H1 (cell line): ENCODE measurements around the gene G3BP1. TPM values are rescaled to one million over a fixed set of nuclear protein-coding genes. Genes with fewer than 3 reads are reported as not detected.
"Not testable (repeated sequence)": the region's sequence is repeated elsewhere in the genome, so short reads cannot be mapped to it uniquely, and the experiment has no call there.

ENCODE experiments used
- CTCF ChIA-PET: fragments of 300-600 bp; sonication (Branson Sonifier 250); formaldehyde crosslinking; loops from one replicate; lab custom pipeline; 2021; ENCODE audit not compliant: partially characterized antibody; lab: Charles Lee
- POLR2A ChIA-PET: fragments of 300-600 bp; sonication (Branson Sonifier 250); formaldehyde crosslinking; loops from one replicate; lab custom pipeline; 2021; ENCODE audit warnings: inconsistent platforms; ENCODE audit not compliant: partially characterized antibody; lab: Charles Lee
- DNase-seq, 2 experiments: peaks; one replicate each; pipeline versions ENCODE4 v3.0.0 to v3.0.0-alpha.2; 2010 to 2022; ENCODE audit warnings: low spot score in 2 of 2, low read depth in 1 of 2, mixed read lengths in 1 of 2
- FAIRE-seq: peaks from 2 replicates; lab custom pipeline; 2011; peaks lifted over from hg19 to GRCh38; lab: Jason Lieb, UNC
- H2AFZ ChIP-seq: 2 replicates; pipeline ENCODE4 v1.8.1; 2012; ENCODE audit warnings: low read length, inconsistent platforms
- H2AK5ac ChIP-seq: 2 replicates; pipeline ENCODE4 v1.6.1; 2013; ENCODE audit warnings: low read depth, low read length
- H2BK120ac ChIP-seq: replicated peaks from 2 replicates; pipeline ENCODE3; 2013; ENCODE audit warnings: low read depth, low read length, inconsistent platforms
- H2BK12ac ChIP-seq: 2 replicates; pipeline ENCODE4 v1.6.1; 2013; ENCODE audit warnings: low read depth, low read length
- H2BK15ac ChIP-seq: 2 replicates; pipeline ENCODE4 v1.6.1; 2013; ENCODE audit warnings: low read length
- H2BK20ac ChIP-seq: 2 replicates; pipeline ENCODE4 v1.6.1; 2013; ENCODE audit warnings: low read length
- H2BK5ac ChIP-seq: 2 replicates; pipeline ENCODE4 v1.6.1; 2013; ENCODE audit warnings: low read depth, low read length
- H3K14ac ChIP-seq: 2 replicates; pipeline ENCODE4 v1.6.1; 2013; ENCODE audit warnings: inconsistent platforms; ENCODE audit not compliant: insufficient read length
- H3K18ac ChIP-seq: 2 replicates; pipeline ENCODE4 v1.6.1; 2013; ENCODE audit warnings: low read length; ENCODE audit errors: extremely low read depth
- H3K23ac ChIP-seq: 2 replicates; pipeline ENCODE4 v1.6.1; 2013; ENCODE audit warnings: inconsistent platforms; ENCODE audit not compliant: insufficient read length
- H3K23me2 ChIP-seq: 2 replicates; pipeline ENCODE4 v1.6.1; 2013; ENCODE audit warnings: low read depth, low read length
- H3K27ac ChIP-seq: 2 replicates; pipeline ENCODE4 v1.6.1; 2011; ENCODE audit warnings: low read depth, low read length, inconsistent platforms
- H3K27me3 ChIP-seq, 4 experiments: replicated peaks in 1 of 4; 1 replicate in 1 of 4; 2 replicates in 3 of 4; pipeline versions ENCODE4 v1.6.1 to v1.8.1; 2011 to 2013; ENCODE audit warnings: low read length in 3 of 4, mild to moderate bottlenecking in 3 of 4, inconsistent platforms in 2 of 4, mixed read lengths in 2 of 4, moderate library complexity in 1 of 4; ENCODE audit not compliant: control insufficient read depth in 3 of 4, insufficient read depth in 3 of 4; ENCODE audit errors: extremely low read depth in 1 of 4
- H3K36me3 ChIP-seq, 4 experiments: 2 replicates each; pipeline versions ENCODE4 v1.6.1 to v1.8.1; 2011 to 2013; ENCODE audit warnings: mild to moderate bottlenecking in 4 of 4, low read length in 3 of 4, moderate library complexity in 2 of 4, control low read depth in 1 of 4, inconsistent platforms in 1 of 4; ENCODE audit not compliant: insufficient read depth in 4 of 4, control insufficient read depth in 2 of 4
- H3K4ac ChIP-seq: replicated peaks from 2 replicates; pipeline ENCODE3; 2013; ENCODE audit warnings: low read length, low read depth, mixed read lengths, inconsistent platforms; ENCODE audit not compliant: insufficient read length
- H3K4me1 ChIP-seq, 4 experiments: replicated peaks in 1 of 4; 1 replicate in 1 of 4; 2 replicates in 3 of 4; pipeline versions ENCODE4 v1.6.1 to v1.8.1; 2011 to 2013; ENCODE audit warnings: low read length in 3 of 4, inconsistent platforms in 2 of 4, mixed read lengths in 1 of 4; ENCODE audit not compliant: insufficient read depth in 4 of 4, control insufficient read depth in 3 of 4
- H3K4me2 ChIP-seq, 2 experiments: 2 replicates each; pipeline versions ENCODE4 v1.6.1 to v1.8.1; 2011 to 2013; ENCODE audit warnings: low read depth in 2 of 2, low read length in 2 of 2, control low read depth in 1 of 2, inconsistent platforms in 1 of 2, mild to moderate bottlenecking in 1 of 2; ENCODE audit not compliant: insufficient read depth in 1 of 2
- H3K4me3 ChIP-seq, 4 experiments: fragments of 200-600, 300-600 bp in 1 of 4; sonication (generic), shearing (Covaris generic), sonication (Bioruptor Twin) in 1 of 4; 2 replicates each; pipeline versions ENCODE4 v1.5.1 to v1.8.1; 2011 to 2016; ENCODE audit warnings: low read length in 4 of 4, low read depth in 3 of 4, control low read depth in 2 of 4, inconsistent platforms in 2 of 4, mild to moderate bottlenecking in 2 of 4, mixed read lengths in 1 of 4, moderate library complexity in 1 of 4; ENCODE audit not compliant: insufficient read depth in 2 of 4; ENCODE audit errors: extremely low read depth in 1 of 4
- H3K56ac ChIP-seq: replicated peaks from 2 replicates; pipeline ENCODE3; 2013; ENCODE audit warnings: low read depth, mild to moderate bottlenecking, mixed read lengths, low read length, inconsistent platforms; ENCODE audit not compliant: insufficient read length
- H3K79me1 ChIP-seq: 2 replicates; pipeline ENCODE4 v1.6.1; 2013; ENCODE audit warnings: low read depth, low read length, control low read depth
- H3K79me2 ChIP-seq, 2 experiments: 2 replicates each; pipeline versions ENCODE4 v1.6.1 to v1.8.1; 2012 to 2013; ENCODE audit warnings: low read length in 2 of 2, mild to moderate bottlenecking in 2 of 2, inconsistent platforms in 1 of 2; ENCODE audit not compliant: insufficient read depth in 2 of 2, control insufficient read depth in 1 of 2
- H3K9ac ChIP-seq, 4 experiments: replicated peaks in 1 of 4; 1 replicate in 1 of 4; 2 replicates in 3 of 4; pipeline versions ENCODE4 v1.6.1 to v1.8.1; 2011 to 2013; ENCODE audit warnings: low read depth in 3 of 4, low read length in 3 of 4, control low read depth in 2 of 4, mild to moderate bottlenecking in 2 of 4, moderate library complexity in 2 of 4, inconsistent platforms in 1 of 4; ENCODE audit errors: extremely low read depth in 1 of 4
- H3K9me3 ChIP-seq, 2 experiments: 2 replicates each; pipeline versions ENCODE4 v1.6.1 to v1.8.1; 2012 to 2013; ENCODE audit warnings: mild to moderate bottlenecking in 2 of 2, moderate library complexity in 2 of 2, control low read depth in 1 of 2, inconsistent platforms in 1 of 2, low read depth in 1 of 2, low read length in 1 of 2, mixed read lengths in 1 of 2; ENCODE audit not compliant: insufficient read depth in 2 of 2
- H4K20me1 ChIP-seq, 2 experiments: replicated peaks in 1 of 2; 2 replicates each; pipeline versions ENCODE3 to v1.8.1; 2011 to 2013; ENCODE audit warnings: inconsistent platforms in 2 of 2, low read length in 2 of 2, mild to moderate bottlenecking in 1 of 2; ENCODE audit not compliant: insufficient read depth in 2 of 2, control insufficient read depth in 1 of 2
- H4K5ac ChIP-seq: 2 replicates; pipeline ENCODE4 v1.6.1; 2013; ENCODE audit warnings: low read length, low read depth, mixed read lengths, inconsistent platforms; ENCODE audit not compliant: insufficient read length
- H4K8ac ChIP-seq: 2 replicates; pipeline ENCODE4 v1.8.0; 2013; ENCODE audit warnings: mild to moderate bottlenecking, moderate library complexity, low read length, inconsistent platforms; ENCODE audit not compliant: insufficient read depth; ENCODE audit errors: extremely low read depth
- H4K91ac ChIP-seq: replicated peaks from 2 replicates; pipeline ENCODE3; 2013; ENCODE audit warnings: low read length, mixed read lengths, inconsistent platforms; ENCODE audit not compliant: insufficient read length
- WGBS, 2 experiments: shearing (Covaris generic) in 1 of 2; methylation state at CpG; one replicate each; pipeline versions ENCODE4 v1.1.6 to v1.1.7; 2013 to 2015; ENCODE audit warnings: low lambda C conversion rate in 2 of 2, mixed read lengths in 2 of 2, inconsistent platforms in 1 of 2, low coverage in 1 of 2, missing lambda C conversion rate in 1 of 2; ENCODE audit not compliant: insufficient replicate concordance in 2 of 2, insufficient coverage in 1 of 2, insufficient read length in 1 of 2; ENCODE audit errors: extremely low coverage in 1 of 2, missing lambda C conversion rate in 1 of 2; 5-methylcytosine and 5-hydroxymethylcytosine counted together
- polyA plus RNA-seq, 7 experiments: library from polyadenylated mRNA; depleted of rRNA in 3 of 7; stranded (reverse) in 5 of 7; unstranded in 2 of 7; fragments of >200 nt in 5 of 7; fragments of 200-250 nt in 2 of 7; gene quantifications; 1 replicate in 5 of 7; 2 replicates in 1 of 7; 4 replicates in 1 of 7; pipeline versions ENCODE4 v1.2.1 to v1.2.3, GENCODE V29; 2011 to 2013; ENCODE audit warnings: missing spikeins in 2 of 7, mixed read lengths in 2 of 7
- total RNA-seq: library from RNA; stranded (reverse); fragmentation: NEBNext Ultra II Directional; extraction: Animal tissue kit (Norgen Biotek cat#: 25700); gene quantifications from 2 replicates; pipeline ENCODE4 v1.2.1, GENCODE V29; 2021

The G3BP1 gene
- total and polyA plus RNA-seq, 2 of the 8 experiments (the other 6 are each of a cell fraction or from before 2014, with no cell fraction given), result 71.2 to 516 TPM

DNA sequence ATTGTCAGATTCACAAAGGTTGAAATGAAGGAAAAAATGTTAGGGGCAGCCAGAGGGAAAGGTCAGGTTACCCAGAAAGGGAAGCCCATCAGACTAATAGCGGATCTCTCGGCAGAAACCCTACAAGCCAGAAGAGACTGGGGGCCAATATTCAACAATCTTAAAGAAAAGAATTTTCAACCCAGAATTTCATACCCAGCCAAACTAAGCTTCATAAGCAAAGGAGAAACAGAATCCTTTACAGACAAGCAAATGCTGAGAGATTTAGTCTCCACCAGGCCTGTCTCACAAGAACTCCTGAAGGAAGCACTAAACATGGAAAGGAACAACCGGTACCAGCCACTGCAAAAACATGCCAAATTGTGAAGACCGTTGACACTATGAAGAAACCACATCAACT lies 61.1 kb downstream of the G3BP1 start:
- H3K36me3 ChIP-seq, H3K27me3 ChIP-seq, H2AK5ac ChIP-seq, POLR2A ChIA-PET, H2AFZ ChIP-seq, H4K20me1 ChIP-seq, H2BK5ac ChIP-seq, H2BK15ac ChIP-seq, H3K4ac ChIP-seq, H3K9ac ChIP-seq, DNase-seq, H4K5ac ChIP-seq, H3K4me3 ChIP-seq, H2BK20ac ChIP-seq, H4K91ac ChIP-seq, H3K23ac ChIP-seq, H2BK120ac ChIP-seq, H3K79me1 ChIP-seq, H2BK12ac ChIP-seq, FAIRE-seq, H3K79me2 ChIP-seq, H3K14ac ChIP-seq, H4K8ac ChIP-seq, H3K23me2 ChIP-seq, H3K27ac ChIP-seq, H3K4me1 ChIP-seq, H3K4me2 ChIP-seq, H3K18ac ChIP-seq, H3K56ac ChIP-seq: not testable (repeated sequence)
- peaks cover 18 to 24% of the 10 kb centered on the region in 2 experiments; a peak in 3 of 4 replicates for H3K9me3 ChIP-seq
- CTCF ChIA-PET, result interaction anchor here (10.8 kb wide), 1 partner anchor 310 kb away, joined by 193 read pairs; no protein-coding TSS in a partner anchor
- 99% methylated on average over 4 of the region's 4 CpGs; no CpG with 5 or more reads in 1 of the 2 experiments for WGBS, 2 experiments
